ENCODE measurements around the gene MAP2K3. TPM values are rescaled to one million over a fixed set of nuclear protein-coding genes. Genes with fewer than 3 reads are reported as not detected.

Gene MAP2K3
- total RNA-seq, 1 donor from 2014 or later, result 38.0 TPM

GRCh38 chr17:21277332-21277731, 7.2 kb upstream of the MAP2K3 start:
- peaks cover 15% of the 10 kb centered on the region for H3K27me3 Mint-ChIP-seq (ENCODE audit: unreplicated experiment)

DNA sequence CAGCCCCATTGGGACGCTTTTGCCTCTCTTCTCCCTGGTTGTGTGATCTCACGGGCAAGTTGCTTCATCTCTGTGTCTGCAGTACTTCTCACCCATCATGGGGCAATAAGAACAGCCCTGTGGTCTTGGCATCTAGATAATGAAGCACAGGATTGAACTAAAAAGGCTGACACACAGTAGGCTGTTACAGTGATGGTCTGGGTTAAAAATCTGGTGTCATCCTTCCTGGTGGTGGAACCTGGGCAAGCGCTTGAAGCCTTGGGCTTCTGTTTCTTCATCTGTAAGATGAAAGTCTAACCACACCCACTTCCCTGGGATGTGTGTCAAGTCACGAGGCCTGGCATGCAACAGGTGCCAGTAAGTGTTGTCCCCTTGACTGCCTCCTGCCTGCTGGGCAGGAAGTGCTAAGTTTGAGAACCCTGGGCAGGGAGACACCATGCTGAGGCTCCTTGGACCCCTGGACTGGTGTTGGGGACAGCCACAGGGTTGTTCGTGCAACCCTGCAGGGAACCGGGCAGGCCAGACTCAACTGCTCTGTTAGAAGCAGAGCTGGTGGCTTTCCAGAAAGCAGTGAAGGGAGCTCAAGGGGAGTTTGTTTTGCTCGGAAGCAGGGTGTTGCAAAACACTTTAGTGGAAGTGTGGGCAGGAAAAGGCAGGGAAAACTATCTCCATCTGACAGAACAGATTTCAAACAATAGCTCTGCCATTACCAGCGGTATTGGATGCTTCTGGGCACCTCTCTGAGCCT, 5.9 kb upstream of the MAP2K3 start:
- no peak for TF ChIP-seq CTCF (IDR thresholded peaks at IDR 0.05; ENCODE audit: partially characterized antibody, unreplicated experiment)
- Mint-ChIP-seq H3K4me3 (ENCODE audit: unreplicated experiment) (no peak overlapping the region), H3K27ac (ENCODE audit: unreplicated experiment) (no peak overlapping the region), H3K4me1 (ENCODE audit: low read depth, unreplicated experiment) (peaks cover 21% of the 10 kb centered on the region), H3K9me3 (ENCODE audit: unreplicated experiment) (peaks cover 29% of the 10 kb centered on the region), H3K36me3 (ENCODE audit: unreplicated experiment) (no peaks in the 10 kb centered on the region), H3K27me3 (ENCODE audit: unreplicated experiment) (peaks cover 23% of the 10 kb centered on the region)
- DNase-seq, result no peak

More at GRCh38 chr17:21277332-21277731, 7.2 kb upstream of the MAP2K3 start:
- H3K4me3 Mint-ChIP-seq (ENCODE audit: unreplicated experiment), result peak overlapping the region; percentile 52
- H3K27ac Mint-ChIP-seq (ENCODE audit: unreplicated experiment), result no peak overlapping the region
- DNase-seq, result no peak
- H3K36me3 Mint-ChIP-seq (ENCODE audit: unreplicated experiment), result no peaks in the 10 kb centered on the region
- peaks cover 15% of the 10 kb centered on the region for H3K4me1 Mint-ChIP-seq (ENCODE audit: low read depth, unreplicated experiment)
- H3K9me3 Mint-ChIP-seq (ENCODE audit: unreplicated experiment), result peaks cover 21% of the 10 kb centered on the region
- TF ChIP-seq CTCF (IDR thresholded peaks at IDR 0.05; ENCODE audit: partially characterized antibody, unreplicated experiment), result no peak

GRCh38 chr17:21279198-21279535, 5.3 kb upstream of the MAP2K3 start:
- Mint-ChIP-seq H3K27ac (ENCODE audit: unreplicated experiment) (no peak overlapping the region), H3K27me3 (ENCODE audit: unreplicated experiment) (peaks cover 23% of the 10 kb centered on the region), H3K4me3 (ENCODE audit: unreplicated experiment) (no peak overlapping the region), H3K4me1 (ENCODE audit: low read depth, unreplicated experiment) (peaks cover 21% of the 10 kb centered on the region), H3K36me3 (ENCODE audit: unreplicated experiment) (no peaks in the 10 kb centered on the region), H3K9me3 (ENCODE audit: unreplicated experiment) (peaks cover 29% of the 10 kb centered on the region)
- TF ChIP-seq CTCF (IDR thresholded peaks at IDR 0.05; ENCODE audit: partially characterized antibody, unreplicated experiment), result no peak
- DNase-seq, result no peak

DNA sequence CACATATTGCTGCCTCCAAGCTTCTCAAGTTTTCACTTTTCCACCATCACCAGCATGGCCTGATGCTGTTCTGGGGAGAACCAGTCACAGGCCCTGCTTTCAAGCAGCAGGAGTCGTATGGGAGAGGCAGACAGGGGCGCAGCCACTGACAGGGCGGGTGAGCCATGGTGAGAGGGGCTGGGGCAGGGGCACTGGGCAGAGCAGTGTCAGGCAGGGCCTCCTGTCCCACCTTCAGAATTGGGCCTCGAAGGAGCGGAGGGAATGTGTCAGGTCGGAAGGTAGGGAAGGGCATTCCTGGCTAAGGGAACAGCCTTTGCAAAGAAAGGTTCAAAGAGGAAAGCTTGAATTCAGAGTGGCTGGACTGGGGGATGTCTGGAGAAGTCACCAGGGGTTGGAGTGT, 4.9 kb upstream of the MAP2K3 start:
- Mint-ChIP-seq H3K4me1 (ENCODE audit: low read depth, unreplicated experiment) (peaks cover 21% of the 10 kb centered on the region), H3K9me3 (ENCODE audit: unreplicated experiment) (peaks cover 29% of the 10 kb centered on the region), H3K4me3 (ENCODE audit: unreplicated experiment) (peak overlapping the region; percentile 6), H3K27me3 (ENCODE audit: unreplicated experiment) (peaks cover 23% of the 10 kb centered on the region), H3K27ac (ENCODE audit: unreplicated experiment) (no peak overlapping the region), H3K36me3 (ENCODE audit: unreplicated experiment) (no peaks in the 10 kb centered on the region)
- no peak for DNase-seq
- no peak for TF ChIP-seq CTCF (IDR thresholded peaks at IDR 0.05; ENCODE audit: partially characterized antibody, unreplicated experiment)

- peak overlapping the region; percentile 30 for H3K4me3 Mint-ChIP-seq (ENCODE audit: unreplicated experiment)
- H3K9me3 Mint-ChIP-seq (ENCODE audit: unreplicated experiment), result peaks cover 29% of the 10 kb centered on the region
- H3K36me3 Mint-ChIP-seq (ENCODE audit: unreplicated experiment), result no peaks in the 10 kb centered on the region
- H3K27ac Mint-ChIP-seq (ENCODE audit: unreplicated experiment), result peak overlapping the region; percentile 54
- H3K27me3 Mint-ChIP-seq (ENCODE audit: unreplicated experiment), result peaks cover 23% of the 10 kb centered on the region
- TF ChIP-seq CTCF (IDR thresholded peaks at IDR 0.05; ENCODE audit: partially characterized antibody, unreplicated experiment), result peak; percentile 94
- H3K4me1 Mint-ChIP-seq (ENCODE audit: low read depth, unreplicated experiment), result peaks cover 21% of the 10 kb centered on the region
- DNase-seq, result peak; percentile 96
Measured at GRCh38 chr17:21280081-21280518, 4.4 kb upstream of the MAP2K3 start.

Data from glutamatergic neuron (in vitro differentiated cells).